Measurements from ENCODE around the gene OPCML.

OPCML gene

DNA sequence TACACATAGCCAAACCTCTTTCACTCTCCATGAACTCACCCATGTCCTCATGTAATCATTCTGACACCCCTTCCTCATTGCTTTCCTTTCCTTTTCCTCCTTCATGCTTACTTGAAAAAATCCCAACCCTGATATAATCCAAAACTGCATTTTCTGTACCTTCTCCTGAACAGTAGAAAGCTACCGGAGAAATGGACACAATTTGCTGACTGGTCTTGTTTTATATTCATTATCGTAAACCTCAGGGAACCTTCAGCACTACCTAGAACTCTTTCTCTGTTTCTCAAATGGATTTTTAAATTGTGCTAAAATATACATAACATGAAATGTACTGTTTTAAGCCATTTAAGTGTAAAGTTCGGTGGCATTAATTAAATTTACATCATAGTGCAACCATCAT lies 1165.0 kb downstream of the OPCML start:
- DNase-seq = no peak

- no peak for DNase-seq
These were observed 1166.7 kb downstream of the OPCML start for GRCh38 chr11:132365650-132366049.
